Hypothalamus (tissue), 51 donors: Measurements from ENCODE around the gene C3.
A peak's percentile ranks its signal among the peaks of the same experiment; 100 is the strongest.
"Not testable (repeated sequence)": the region's sequence is repeated elsewhere in the genome, so short reads cannot be mapped to it uniquely, and the experiment has no call there.

Experiments used
- DNase-seq, 51 donors: peaks; one replicate each; lab custom pipeline; 2025; lab: John Stamatoyannopoulos, UW

Gene C3

DNA sequence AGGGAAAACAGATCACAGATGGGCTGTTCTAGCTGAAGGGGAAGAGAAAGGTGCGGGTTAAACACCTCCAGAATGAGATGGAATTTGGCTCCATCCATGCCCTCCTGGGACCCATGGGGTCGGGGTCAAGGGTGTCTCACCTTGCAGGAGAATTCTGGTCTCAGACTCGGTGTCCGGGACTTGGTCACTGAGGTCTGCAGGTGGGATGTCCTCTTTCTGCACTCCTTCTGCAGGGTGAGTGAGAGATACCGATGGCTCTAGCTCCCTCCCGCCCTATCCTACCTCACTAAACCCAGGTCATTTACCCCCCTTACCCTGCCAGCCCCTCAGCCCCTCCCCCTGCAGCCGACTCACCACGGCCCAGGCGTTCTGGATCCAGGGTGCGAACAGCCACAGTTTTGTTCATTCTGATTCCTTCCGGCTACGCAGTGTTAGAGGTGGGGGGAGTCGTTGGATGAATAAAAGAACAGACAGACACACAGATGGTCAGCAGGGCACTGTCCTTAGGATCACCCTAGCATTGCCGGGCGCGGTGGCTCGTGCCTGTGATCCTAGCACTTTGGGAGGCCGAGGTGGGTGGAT, 24.1 kb downstream of the C3 start:
- DNase-seq, result no peak

DNA sequence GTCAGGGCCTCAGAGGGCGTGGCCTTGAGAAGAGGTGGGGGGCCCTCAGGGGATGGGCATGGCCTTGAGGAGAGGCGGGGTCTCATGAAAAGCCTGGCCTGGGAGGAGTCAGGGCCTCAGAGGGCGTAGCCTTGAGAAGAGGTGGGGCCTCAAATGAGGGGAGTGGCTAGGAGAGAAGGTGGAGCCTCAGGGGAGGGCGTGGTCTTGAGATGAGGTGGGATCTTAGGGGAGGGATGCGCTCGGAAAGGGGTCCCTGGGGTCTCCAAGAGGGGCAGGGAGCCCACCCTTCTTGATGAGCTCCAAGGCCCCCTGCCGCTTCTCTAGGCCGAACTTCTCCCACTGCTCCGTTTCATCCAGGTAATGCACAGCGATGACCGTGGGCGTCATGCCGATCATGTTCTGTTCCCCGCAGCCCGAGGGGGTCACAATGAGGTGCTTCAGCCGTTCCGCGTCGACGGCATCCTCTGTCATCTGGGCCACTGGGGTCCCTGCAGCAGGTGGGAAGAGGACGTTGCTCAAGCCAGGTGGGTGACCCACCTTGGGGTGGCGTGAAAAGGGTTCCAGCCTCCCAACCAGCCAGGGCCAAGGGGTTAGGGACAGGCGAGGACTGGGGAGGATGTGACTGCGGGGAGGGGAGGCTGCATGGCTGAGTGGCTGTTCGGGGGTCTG, 26.2 kb downstream of the C3 start:
- no peak for DNase-seq

DNA sequence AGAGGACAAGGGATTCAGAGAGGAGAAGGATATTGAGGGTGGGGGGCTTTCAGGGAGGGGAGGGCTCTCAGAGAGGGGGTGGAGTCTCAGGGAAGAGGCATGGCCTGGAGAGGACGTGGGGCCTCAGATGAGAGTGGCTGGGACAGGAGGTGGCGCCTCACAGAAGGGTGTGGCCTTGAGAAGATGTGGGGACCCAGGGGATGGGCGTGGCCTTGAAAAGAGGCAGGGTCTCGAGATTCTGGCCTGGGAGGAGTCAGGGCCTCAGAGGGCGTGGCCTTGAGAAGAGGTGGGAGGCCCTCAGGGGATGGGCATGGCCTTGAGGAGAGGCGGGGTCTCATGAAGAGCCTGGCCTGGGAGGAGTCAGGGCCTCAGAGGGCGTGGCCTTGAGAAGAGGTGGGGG, 26.8 kb downstream of the C3 start:
- no peak for DNase-seq

DNA sequence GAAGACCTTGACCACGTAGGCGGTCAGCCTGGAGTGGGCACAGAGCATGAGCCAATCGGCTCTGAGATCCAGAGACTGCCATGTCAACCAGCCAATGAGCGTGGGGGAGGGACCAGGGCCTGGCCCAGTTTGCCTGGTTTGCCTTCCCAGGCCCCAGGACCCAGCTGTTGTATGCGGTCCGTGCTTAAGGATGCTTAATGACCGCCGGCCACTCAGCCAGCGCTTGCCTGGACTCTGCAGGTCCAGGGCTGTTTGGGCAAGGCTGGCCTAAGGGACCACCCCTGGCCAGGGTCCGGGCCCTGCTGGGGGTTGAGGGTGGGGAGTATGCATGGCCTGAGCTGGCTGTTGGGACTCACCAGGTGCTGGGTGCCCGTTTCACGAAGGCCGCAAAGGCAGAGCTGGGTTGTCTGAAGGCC, 27.4 kb downstream of the C3 start:
- DNase-seq, result no peak

DNA sequence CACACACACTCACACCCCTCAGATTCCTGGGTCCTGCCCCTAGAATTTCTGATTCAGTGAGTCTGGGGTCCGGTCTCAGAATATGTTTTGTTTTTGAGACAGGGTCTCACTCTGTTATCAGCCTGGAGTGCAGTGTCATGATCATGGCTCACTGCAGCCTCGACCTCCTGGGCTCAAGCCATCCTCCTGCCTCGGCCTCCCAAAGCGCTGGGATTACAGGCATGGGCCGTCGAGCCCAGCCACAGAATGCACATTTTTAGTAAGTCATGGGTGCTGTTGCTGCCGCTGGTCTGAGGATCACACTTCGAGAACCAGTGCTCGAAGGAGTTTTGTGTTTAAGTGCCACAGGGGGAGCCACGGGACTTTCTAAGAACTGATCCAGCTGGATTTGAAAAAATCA, 28.4 kb downstream of the C3 start:
- DNase-seq, result no peak

DNA sequence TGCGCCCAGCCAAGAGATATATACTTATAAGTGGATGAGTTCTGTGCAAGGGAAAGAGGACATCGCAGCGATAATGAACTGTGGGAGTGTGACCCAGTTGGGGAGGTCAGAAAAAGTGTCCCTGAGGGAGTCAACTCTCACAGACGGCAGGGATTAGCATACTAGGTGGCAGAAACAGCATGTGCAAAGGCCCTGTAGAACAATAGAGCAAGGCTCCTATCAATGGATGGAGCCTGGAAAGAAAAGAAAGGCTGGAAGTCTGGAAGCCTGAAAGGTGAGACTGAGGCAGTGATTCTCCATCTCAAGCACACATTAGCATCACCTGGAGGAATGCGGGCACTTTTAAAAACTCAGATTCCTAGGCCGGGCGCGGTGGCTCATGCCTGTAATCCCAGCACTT, 29.1 kb downstream of the C3 start:
- no peak for DNase-seq

DNA sequence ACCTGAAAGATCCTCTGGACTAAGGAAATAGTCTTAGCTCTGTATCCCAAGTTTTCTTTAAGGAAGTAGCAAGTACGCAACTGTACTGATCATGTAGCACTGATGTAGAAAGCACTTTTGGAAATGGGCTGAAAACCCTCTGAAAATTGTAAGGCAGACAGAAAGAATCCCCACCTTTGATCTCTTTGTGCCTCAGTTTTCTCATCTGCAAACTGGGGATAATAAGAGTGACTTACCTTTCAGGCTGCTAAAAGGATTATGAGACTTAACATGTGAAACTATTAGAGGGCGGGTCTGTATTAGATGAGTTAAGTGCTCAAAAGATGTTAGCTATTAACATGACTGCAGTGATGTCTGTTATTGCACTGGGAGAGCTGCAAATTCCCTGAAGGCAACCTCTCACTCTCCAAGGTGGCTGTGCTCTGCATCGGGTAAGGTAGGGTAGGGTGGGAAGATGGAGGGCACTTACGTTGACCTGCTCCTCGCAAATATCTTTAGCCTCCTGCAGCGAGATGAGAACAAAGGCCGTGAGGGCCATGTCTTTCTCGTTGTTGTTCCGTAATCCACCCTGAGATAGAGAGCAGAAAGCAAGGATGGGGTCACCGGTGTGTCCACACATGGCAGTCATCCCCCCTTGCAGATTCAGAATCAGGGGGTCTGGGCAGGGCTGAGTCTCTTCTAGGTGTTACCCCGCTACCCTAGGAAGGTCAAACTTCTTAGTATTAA, 30.1 kb downstream of the C3 start:
- no peak for DNase-seq

DNA sequence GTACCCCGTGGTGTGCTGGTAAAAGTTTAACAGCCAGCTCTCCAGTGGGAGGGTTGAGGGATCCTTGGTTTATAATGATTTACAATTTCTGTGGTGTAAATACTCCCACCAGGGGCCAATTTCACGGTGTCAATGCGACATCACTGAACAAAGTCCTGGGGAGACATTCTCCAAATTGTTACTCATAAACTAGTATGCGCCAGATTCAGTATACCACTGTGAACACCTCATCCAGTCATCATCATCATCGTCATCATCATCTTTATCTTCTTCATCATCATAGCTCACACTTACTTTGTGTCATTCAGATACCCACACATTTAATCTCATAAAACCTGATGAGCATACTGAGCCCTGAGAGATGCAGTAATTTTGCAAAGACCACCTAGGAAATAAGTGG, 33.3 kb downstream of the C3 start:
- no peak for DNase-seq

DNA sequence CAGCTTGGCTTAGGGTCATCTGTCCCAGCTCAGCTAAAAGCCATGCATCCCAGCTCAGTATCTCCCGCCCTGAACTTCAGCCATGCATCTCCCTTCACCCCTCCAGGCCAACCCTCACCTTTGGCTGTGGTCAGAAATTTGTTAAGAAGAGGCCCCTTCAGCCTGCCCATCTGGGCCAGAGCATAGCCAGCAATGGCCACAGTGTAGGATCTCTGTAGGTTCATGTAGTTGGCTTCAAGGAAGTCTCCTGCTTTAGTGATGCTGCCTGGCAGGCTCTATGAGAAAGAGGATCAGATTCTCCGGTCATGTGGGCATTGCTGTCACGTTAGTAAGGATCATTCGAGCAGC, 33.8 kb downstream of the C3 start:
- no peak for DNase-seq

DNA sequence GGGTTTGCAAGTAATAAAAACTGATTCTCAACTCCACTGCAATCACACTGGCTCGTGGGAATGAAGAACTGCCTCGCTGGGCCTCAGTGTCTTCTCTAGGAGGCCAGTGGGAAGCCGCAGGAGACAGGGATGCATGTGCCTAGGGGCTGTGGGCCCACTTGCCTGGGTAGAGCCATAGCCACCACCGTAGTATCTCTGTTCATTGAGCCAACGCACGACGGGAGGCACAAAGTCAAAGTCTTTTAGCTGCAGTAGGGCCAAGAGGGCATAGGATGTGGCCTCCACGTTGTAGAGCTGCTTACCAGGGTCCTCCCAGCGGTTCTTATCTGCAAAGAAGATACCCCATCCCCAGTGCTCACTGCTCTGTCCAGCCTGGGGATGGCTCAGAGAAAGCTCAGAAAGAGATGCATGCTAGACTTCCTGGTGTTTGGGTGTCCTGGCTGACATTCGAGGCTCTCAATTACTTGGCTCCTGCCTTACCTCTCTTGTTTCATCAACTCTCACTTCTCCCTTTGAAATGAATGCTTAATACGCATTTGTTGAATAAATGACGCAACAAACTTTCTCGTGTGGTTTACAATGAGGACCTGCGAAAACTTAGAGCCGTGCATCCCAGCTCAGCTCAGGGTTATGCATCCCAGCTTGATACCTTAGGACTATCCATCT, 34.4 kb downstream of the C3 start:
- DNase-seq, result no peak

DNA sequence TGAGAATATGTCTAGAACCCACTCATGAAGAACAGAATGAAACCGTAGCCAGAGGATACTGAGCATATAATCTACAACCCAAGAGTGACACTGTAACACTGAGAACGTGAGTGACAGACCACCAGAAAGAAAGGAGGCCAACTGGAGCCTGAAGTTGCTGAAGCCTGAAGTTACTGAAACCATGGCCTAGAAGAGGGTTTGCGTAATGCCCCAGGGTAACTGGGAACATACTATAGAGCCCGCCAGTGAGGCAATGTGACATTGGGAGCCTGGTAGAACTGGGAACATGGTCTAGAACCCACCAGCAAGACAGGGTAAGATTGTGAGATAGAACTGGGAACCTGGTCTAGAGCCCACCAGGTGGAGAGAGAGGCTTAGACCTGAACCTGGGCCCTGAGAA, 35.0 kb downstream of the C3 start:
- DNase-seq, result no peak

DNA sequence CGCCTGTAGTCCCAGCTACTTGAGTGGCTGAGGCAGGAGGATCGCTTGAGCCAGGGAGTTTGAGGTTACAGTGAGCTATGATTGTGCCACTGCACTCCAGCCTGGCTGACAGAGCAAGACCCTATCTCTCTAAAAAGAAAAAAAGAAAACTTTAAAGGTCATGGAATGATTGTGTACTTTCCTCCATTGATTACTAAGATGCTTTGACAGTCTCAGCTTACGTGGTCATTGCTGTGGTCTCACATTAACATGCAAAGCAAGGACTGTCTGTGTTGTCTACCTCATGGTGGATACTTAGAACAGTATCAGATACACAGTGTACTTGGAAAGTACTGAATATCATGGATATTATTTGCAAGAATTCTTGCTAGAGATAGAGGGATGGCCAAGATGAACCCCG, 36.5 kb downstream of the C3 start:
- no peak for DNase-seq

DNA sequence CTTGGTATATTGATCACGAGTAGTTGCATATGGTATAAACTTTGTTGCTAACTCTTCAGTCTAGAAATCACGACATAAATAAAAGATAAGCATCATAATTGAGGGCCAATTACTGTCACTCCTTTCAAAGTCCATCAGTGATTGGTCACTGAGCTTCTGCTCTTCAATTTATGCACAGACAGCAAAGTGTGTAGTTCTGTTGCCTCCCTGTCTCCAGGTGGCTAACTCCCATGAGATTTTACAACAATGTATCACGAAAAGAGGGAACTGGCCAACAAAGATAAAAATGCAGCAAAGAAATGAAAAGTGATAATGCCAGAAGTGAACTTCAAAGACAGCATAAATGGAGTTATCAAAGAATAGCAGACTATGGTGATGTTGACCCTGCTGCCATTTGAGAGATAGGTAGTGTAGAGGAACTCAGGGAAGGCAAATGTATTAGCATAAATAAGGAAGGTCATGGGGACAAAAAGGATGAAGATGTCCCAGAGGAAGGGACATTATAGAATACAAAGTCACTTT, 37.8 kb downstream of the C3 start:
- DNase-seq, result no peak

DNA sequence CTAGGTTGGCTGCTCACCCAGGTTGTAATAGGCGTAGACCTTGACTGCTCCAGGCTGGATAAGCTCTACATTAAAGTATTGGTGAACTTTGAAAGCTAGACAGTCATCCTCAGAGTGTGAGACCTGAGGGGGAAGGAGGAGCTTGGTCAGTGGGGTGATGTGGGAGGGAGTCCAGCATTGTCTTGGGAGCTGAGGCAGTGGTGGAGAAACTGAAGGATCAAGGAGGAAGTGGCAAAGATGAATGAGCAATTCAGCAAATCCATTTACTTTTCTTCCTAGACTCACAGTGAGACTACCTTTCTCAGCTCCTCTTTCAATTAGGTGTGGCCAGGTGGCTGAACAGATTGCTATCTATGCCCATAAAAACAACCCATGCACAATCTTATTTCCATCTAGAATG, 40.3 kb downstream of the C3 start:
- DNase-seq, result no peak

DNA sequence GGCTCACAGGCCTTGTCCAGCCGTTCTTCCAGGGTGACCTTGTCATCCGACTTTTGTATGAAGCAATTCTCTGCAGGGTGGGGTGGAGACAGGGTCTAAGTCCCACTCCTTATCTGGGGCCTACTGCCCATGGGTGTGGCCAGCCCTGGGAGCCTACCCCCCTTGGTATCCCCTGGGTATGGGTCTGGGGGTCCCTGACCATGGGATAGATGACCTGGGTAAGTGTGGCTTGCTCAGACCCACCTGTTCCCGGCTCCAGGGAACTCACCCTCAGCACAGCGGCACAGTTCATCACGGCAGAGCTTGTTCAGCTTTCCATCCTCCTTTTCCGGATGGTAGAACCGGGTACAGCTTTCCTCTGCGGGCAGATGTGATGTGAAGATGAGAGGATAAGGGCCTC, 41.3 kb downstream of the C3 start:
- DNase-seq, result no peak

DNA sequence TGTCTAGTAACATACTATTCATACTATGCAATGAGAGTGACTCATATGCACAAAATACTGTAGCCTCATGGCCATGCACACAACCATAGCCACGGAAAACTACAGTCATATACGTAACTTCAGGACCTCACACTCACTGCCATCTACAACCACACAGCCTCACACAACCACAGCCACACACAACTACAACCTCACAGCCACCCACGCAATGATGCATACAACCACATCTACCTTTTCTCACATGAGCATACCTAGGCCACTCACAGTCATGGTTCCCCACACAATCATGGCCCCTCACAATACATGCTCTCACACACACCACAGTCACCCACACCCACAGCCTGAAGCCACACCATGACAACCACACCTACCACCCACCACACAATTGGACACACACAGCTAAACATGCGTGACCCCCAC, 41.8 kb downstream of the C3 start:
- no peak for DNase-seq

DNA sequence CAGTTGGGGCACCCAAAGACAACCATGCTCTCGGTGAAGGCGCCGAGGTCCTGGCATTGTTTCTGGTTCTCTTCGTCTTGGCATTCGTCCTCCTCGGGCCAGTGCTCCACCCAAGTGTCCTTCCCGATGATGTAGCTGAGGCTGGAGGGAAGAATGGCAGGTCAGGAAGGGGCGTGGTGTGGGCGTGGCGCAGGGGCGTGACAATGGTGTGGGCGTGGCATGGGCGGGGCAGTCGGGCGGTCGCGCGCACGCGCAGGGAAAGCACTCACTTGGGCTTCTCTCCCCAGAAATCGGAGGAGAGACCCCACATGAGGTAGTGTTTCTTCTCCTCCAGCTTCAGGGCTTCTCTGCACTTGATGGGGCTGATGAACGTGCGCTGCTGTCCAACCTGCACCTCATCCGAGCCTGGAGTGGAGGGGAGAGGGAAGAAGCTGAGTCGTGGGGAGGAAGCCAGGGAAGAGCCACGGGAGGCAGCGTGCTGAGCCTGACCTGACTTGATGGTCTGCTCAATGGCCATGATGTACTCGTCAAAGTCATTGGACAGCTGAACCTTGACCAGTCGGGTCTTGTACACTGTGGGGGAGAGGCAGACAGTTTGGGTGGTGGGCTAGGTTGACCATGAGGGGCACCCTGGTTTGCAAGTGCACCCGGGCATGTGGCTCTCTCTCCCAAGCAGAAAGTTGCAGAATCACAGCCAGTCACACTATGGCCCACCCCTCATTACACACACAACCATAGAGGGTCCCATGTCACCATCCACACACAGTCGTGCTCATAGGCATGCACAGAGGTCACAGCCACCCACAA, 42.4 kb downstream of the C3 start:
- no peak for DNase-seq

DNA sequence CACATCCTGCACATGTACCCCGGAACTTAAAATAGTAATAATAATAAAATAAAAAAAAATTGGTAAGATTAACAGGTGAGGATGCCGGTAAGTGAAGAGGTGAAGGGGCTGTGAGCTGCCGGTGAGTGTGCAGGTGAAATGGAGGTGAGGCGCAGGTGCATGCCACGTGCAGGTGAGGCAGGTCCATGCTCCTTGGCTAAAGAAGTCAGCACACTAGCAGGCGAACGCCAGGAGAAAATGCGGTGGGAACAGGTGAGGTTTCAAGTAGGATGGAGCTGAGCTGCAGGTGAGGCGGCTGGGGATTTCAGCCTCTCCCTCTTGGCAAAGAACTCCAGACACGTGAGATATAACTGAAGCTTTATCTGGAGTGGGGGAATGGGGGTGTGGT, 43.0 kb downstream of the C3 start:
- no peak for DNase-seq

DNA sequence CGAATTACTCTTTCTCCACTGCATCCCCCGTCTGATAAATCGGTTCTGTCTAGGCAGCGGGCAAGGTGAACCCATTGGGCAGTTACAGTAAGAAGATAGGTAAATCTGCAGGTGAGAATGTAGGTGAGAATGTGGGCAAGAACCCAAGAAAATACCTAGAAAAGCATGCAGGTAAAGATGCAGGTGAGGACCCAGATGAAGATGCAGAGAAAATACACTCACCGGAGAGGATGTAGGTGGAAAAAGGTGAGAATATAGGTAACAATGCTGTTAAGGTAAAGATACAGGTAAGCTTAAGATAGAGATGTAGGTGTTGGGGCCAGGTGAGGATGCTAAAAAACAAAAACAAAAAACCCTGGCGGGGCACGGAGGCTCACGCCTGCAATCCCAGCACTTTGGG, 44.2 kb downstream of the C3 start:
- DNase-seq, result no peak

DNA sequence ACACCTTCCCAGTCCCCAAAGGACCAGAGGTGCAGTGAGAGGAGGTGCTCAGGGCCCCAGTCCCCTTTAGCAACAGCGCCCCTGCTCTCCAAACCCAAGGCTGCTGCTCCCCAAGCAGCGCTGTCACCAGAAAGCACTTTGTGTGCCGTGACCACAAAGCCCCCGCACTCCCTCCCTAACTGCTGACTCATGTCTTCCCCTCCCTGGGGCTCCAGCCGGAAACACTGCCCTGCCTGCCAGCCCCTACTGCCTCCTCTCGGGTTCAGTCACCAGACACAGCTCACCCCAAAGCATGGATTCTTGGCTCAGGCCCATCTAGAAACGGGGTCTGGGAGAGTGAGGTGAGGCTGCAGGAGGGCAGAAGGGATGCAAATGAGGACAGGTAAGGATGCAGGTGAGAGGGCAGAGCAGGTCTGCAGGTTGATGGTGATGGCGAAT, 45.6 kb downstream of the C3 start:
- peak in 16 of 51 donors; percentile 0 to 28 (median 9) for DNase-seq

DNA sequence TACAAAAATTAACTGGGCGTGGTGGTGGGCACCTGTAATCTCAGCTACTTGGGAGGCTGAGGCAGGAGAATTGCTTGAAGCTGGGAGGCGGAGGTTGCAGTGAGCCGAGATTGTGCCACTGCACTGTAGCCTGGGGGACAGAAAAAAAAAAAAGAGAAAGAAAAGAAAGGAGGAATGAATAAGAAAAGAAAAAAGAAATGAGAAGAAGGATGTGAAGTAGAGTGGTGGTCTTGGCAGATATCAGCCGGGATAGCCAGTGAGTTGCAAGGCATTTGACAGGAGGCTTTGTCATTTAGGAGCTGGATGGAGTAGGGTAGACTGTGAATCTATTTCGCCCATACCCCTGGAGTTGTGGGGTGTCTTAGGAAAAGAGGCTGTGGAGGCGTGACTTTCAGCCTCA, 46.0 kb downstream of the C3 start:
- not testable (repeated sequence) for DNase-seq
